Immature natural killer cell (primary cell): ENCODE measurements around the gene SMCO2. TPM values are rescaled to one million over a fixed set of nuclear protein-coding genes. Genes with fewer than 3 reads are reported as not detected.
A peak's percentile ranks its signal among the peaks of the same experiment; 100 is the strongest.

Experiments used
- DNase-seq, 3 donors: peaks; one replicate each; pipeline ENCODE4 v3.0.0; 2022; ENCODE audit warnings: mixed read lengths in 1 of 3
- H3K27ac Mint-ChIP-seq, 6 donors: one replicate each; pipeline ENCODE4 v1.8.0; 2020; ENCODE audit warnings: mixed read lengths in 6 of 6, mild to moderate bottlenecking in 5 of 6, inconsistent platforms in 4 of 6, moderate library complexity in 3 of 6
- H3K27me3 Mint-ChIP-seq, 3 donors: one replicate each; pipeline ENCODE4 v1.8.0; 2020 to 2021; ENCODE audit warnings: low read depth in 3 of 3, mild to moderate bottlenecking in 3 of 3, mixed read lengths in 3 of 3, moderate library complexity in 3 of 3, inconsistent platforms in 1 of 3
- H3K36me3 Mint-ChIP-seq, 3 donors: one replicate each; pipeline ENCODE4 v1.8.0; 2020; ENCODE audit warnings: mixed read lengths in 3 of 3, inconsistent platforms in 2 of 3, mild to moderate bottlenecking in 2 of 3
- H3K4me1 Mint-ChIP-seq, 2 donors: one replicate each; pipeline ENCODE4 v1.8.0; 2020; ENCODE audit warnings: inconsistent platforms in 2 of 2, mild to moderate bottlenecking in 2 of 2, mixed read lengths in 2 of 2, moderate library complexity in 1 of 2
- H3K4me3 Mint-ChIP-seq, 5 donors: one replicate each; pipeline ENCODE4 v1.8.0; 2020; ENCODE audit warnings: mild to moderate bottlenecking in 5 of 5, mixed read lengths in 5 of 5, inconsistent platforms in 3 of 5, moderate library complexity in 3 of 5
- H3K9me3 Mint-ChIP-seq, 6 donors: one replicate each; pipeline ENCODE4 v1.8.0; 2020; ENCODE audit warnings: mild to moderate bottlenecking in 6 of 6, mixed read lengths in 6 of 6, inconsistent platforms in 4 of 6, moderate library complexity in 3 of 6
- polyA plus RNA-seq, 3 donors: library from polyadenylated mRNA; unstranded; fragments of 300-500 nt; fragmentation: Illumina TruSeq; gene quantifications; one replicate each; pipeline ENCODE4 v1.2.3, GENCODE V29; 2021

Gene SMCO2
- polyA plus RNA-seq, 3 donors from 2014 or later = not detected

GRCh38 chr12:27515671-27516070 lies 69.1 kb downstream of the SMCO2 start:
- Mint-ChIP-seq H3K27ac (no peak overlapping the region), H3K27me3 (peaks cover 2 to 5% (median 3%) of the 10 kb centered on the region in 3 donors), H3K9me3 (no peaks in the 10 kb centered on the region), H3K4me3 (no peak overlapping the region), H3K4me1 (no peaks in the 10 kb centered on the region), H3K36me3 (peaks cover 0 to 3% (median 0%) of the 10 kb centered on the region in 3 donors)
- no peak for DNase-seq

GRCh38 chr12:27516625-27517024 lies 70.1 kb downstream of the SMCO2 start:
- Mint-ChIP-seq H3K4me1 (no peaks in the 10 kb centered on the region), H3K36me3 (peaks cover 0 to 3% (median 0%) of the 10 kb centered on the region in 3 donors), H3K9me3 (peaks cover 0 to 1% (median 0%) of the 10 kb centered on the region in 6 donors), H3K27me3 (peaks cover 4 to 8% (median 7%) of the 10 kb centered on the region in 3 donors), H3K27ac (no peak overlapping the region), H3K4me3 (no peak overlapping the region)
- no peak for DNase-seq

GRCh38 chr12:27517546-27517945 lies 71.0 kb downstream of the SMCO2 start:
- no peak overlapping the region for H3K27ac Mint-ChIP-seq
- no peak for DNase-seq
- H3K27me3 Mint-ChIP-seq = peaks cover 4 to 8% (median 7%) of the 10 kb centered on the region in 3 donors
- H3K4me3 Mint-ChIP-seq = no peak overlapping the region
- H3K36me3 Mint-ChIP-seq = peaks cover 0 to 3% (median 0%) of the 10 kb centered on the region in 3 donors
- H3K9me3 Mint-ChIP-seq = peaks cover 0 to 1% (median 0%) of the 10 kb centered on the region in 6 donors
- H3K4me1 Mint-ChIP-seq = peaks cover 2 to 3% of the 10 kb centered on the region in 2 donors

- no peak for DNase-seq
- Mint-ChIP-seq H3K27ac (no peak overlapping the region), H3K9me3 (peaks cover 0 to 1% (median 0%) of the 10 kb centered on the region in 6 donors), H3K4me3 (no peak overlapping the region), H3K27me3 (peaks cover 4 to 7% (median 4%) of the 10 kb centered on the region in 3 donors), H3K36me3 (peaks cover 0 to 3% (median 0%) of the 10 kb centered on the region in 3 donors), H3K4me1 (peaks cover 4 to 9% of the 10 kb centered on the region in 2 donors)
Observed at GRCh38 chr12:27517961-27518665, 71.6 kb downstream of the SMCO2 start.

- Mint-ChIP-seq H3K27me3 (peaks cover 7 to 14% (median 9%) of the 10 kb centered on the region in 3 donors), H3K4me1 (peaks cover 20 to 27% of the 10 kb centered on the region in 2 donors), H3K4me3 (no peak overlapping the region), H3K9me3 (peaks cover 0 to 1% (median 0%) of the 10 kb centered on the region in 6 donors), H3K27ac (no peak overlapping the region), H3K36me3 (peaks cover 0 to 3% (median 0%) of the 10 kb centered on the region in 3 donors)
- no peak for DNase-seq
Observed at GRCh38 chr12:27521066-27521465, 74.5 kb downstream of the SMCO2 start.

GRCh38 chr12:27521981-27522380 lies 75.4 kb downstream of the SMCO2 start:
- Mint-ChIP-seq H3K27me3 (peaks cover 7 to 14% (median 9%) of the 10 kb centered on the region in 3 donors), H3K36me3 (no peaks in the 10 kb centered on the region), H3K27ac (peak overlapping the region in 1 of 6 donors; percentile 6), H3K4me1 (peaks cover 20 to 27% of the 10 kb centered on the region in 2 donors), H3K4me3 (peak overlapping the region; percentile 12 to 98 (median 22)), H3K9me3 (peaks cover 0 to 1% (median 0%) of the 10 kb centered on the region in 6 donors)
- no peak for DNase-seq

GRCh38 chr12:27523305-27523641 lies 76.7 kb downstream of the SMCO2 start:
- peak overlapping the region; percentile 93 to 98 (median 97) for H3K4me3 Mint-ChIP-seq
- H3K27me3 Mint-ChIP-seq = peaks cover 6 to 14% (median 14%) of the 10 kb centered on the region in 3 donors
- DNase-seq = peak in 1 of 3 donors; percentile 7
- peak overlapping the region; percentile 84 to 94 (median 88) for H3K27ac Mint-ChIP-seq
- H3K9me3 Mint-ChIP-seq = peaks cover 0 to 1% (median 0%) of the 10 kb centered on the region in 6 donors
- H3K36me3 Mint-ChIP-seq = no peaks in the 10 kb centered on the region
- H3K4me1 Mint-ChIP-seq = peaks cover 20 to 27% of the 10 kb centered on the region in 2 donors

- peaks cover 20 to 27% of the 10 kb centered on the region in 2 donors for H3K4me1 Mint-ChIP-seq
- peaks cover 0 to 1% (median 0%) of the 10 kb centered on the region in 6 donors for H3K9me3 Mint-ChIP-seq
- peak within 1 kb of the TSS; percentile 84 to 94 (median 88) for H3K27ac Mint-ChIP-seq
- H3K36me3 Mint-ChIP-seq = no peaks in the 10 kb centered on the region
- DNase-seq = peak; percentile 80 to 87 (median 85)
- H3K4me3 Mint-ChIP-seq = peak within 1 kb of the TSS; percentile 93 to 98 (median 97)
- peaks cover 6 to 14% (median 14%) of the 10 kb centered on the region in 3 donors for H3K27me3 Mint-ChIP-seq
Observed at GRCh38 chr12:27523642-27524493, 77.3 kb downstream of the SMCO2 start, which contains the start of gene PPFIBP1. TSS of gene PPFIBP1 (plus strand) at chr12:27524206. CDS start at chr12:27633397, 109,191 bp downstream.

GRCh38 chr12:27524494-27524835 lies 77.9 kb downstream of the SMCO2 start:
- Mint-ChIP-seq H3K27me3 (peaks cover 6 to 14% (median 14%) of the 10 kb centered on the region in 3 donors), H3K4me1 (peaks cover 20 to 27% of the 10 kb centered on the region in 2 donors), H3K4me3 (peak overlapping the region; percentile 93 to 98 (median 97)), H3K9me3 (peaks cover 0 to 1% (median 0%) of the 10 kb centered on the region in 6 donors), H3K36me3 (no peaks in the 10 kb centered on the region), H3K27ac (no peak overlapping the region)
- DNase-seq = no peak

GRCh38 chr12:27524839-27525753 lies 78.6 kb downstream of the SMCO2 start:
- Mint-ChIP-seq H3K36me3 (no peaks in the 10 kb centered on the region), H3K9me3 (peaks cover 0 to 1% (median 0%) of the 10 kb centered on the region in 6 donors), H3K4me1 (peaks cover 20 to 27% of the 10 kb centered on the region in 2 donors), H3K27ac (no peak overlapping the region), H3K4me3 (peak overlapping the region; percentile 51 to 98 (median 97)), H3K27me3 (peaks cover 6 to 16% (median 11%) of the 10 kb centered on the region in 3 donors)
- no peak for DNase-seq

- H3K27ac Mint-ChIP-seq = no peak overlapping the region
- H3K27me3 Mint-ChIP-seq = peaks cover 3 to 20% (median 7%) of the 10 kb centered on the region in 3 donors
- DNase-seq = no peak
- H3K4me1 Mint-ChIP-seq = peaks cover 18 to 24% of the 10 kb centered on the region in 2 donors
- no peaks in the 10 kb centered on the region for H3K36me3 Mint-ChIP-seq
- no peaks in the 10 kb centered on the region for H3K9me3 Mint-ChIP-seq
- no peak overlapping the region for H3K4me3 Mint-ChIP-seq
Observed at GRCh38 chr12:27527512-27527911, 81.0 kb downstream of the SMCO2 start.

- Mint-ChIP-seq H3K27ac (no peak overlapping the region), H3K4me3 (no peak overlapping the region), H3K4me1 (peaks cover 14 to 17% of the 10 kb centered on the region in 2 donors), H3K9me3 (no peaks in the 10 kb centered on the region), H3K36me3 (no peaks in the 10 kb centered on the region), H3K27me3 (peaks cover 5 to 21% (median 9%) of the 10 kb centered on the region in 3 donors)
- DNase-seq = no peak
Observed at GRCh38 chr12:27528788-27529187, 82.3 kb downstream of the SMCO2 start.
